Gastroesophageal sphincter (tissue), 3 donors: ENCODE results near the gene RCAN3.

Experiments
- EP300 ChIP-seq: sonication (generic); formaldehyde crosslinking; IDR thresholded peaks from one replicate; pipeline ENCODE4 v1.6.1; 2017; ENCODE audit warnings: antibody characterized with exemption, mild to moderate bottlenecking
- POLR2A ChIP-seq, 2 donors: fragments of 450-650 bp; IDR thresholded peaks; one replicate each; pipeline ENCODE4 v1.6.1; 2017; ENCODE audit warnings: antibody characterized with exemption in 2 of 2, mild to moderate bottlenecking in 2 of 2, moderate library complexity in 1 of 2
- POLR2AphosphoS5 ChIP-seq: sonication (generic); formaldehyde crosslinking; IDR thresholded peaks from one replicate; pipeline ENCODE4 v1.6.1; 2017; ENCODE audit warnings: antibody characterized with exemption
- TF ChIP-seq, protein P1 (sequence below), 4 experiments: fragments of 200-600 bp in 2 of 4; fragments of 450-650 bp in 2 of 4; sonication (generic) in 1 of 4; IDR thresholded peaks; one replicate each; pipeline ENCODE4 v1.5.1; 2017 to 2019; ENCODE audit warnings: antibody characterized with exemption in 4 of 4, mild to moderate bottlenecking in 2 of 4, moderate library complexity in 2 of 4

- TF ChIP-seq POLR2A (IDR thresholded peaks at IDR 0.05) (no peak), POLR2AphosphoS5 (no peak), EP300 (no peak)
- TF ChIP-seq, protein P1, sequence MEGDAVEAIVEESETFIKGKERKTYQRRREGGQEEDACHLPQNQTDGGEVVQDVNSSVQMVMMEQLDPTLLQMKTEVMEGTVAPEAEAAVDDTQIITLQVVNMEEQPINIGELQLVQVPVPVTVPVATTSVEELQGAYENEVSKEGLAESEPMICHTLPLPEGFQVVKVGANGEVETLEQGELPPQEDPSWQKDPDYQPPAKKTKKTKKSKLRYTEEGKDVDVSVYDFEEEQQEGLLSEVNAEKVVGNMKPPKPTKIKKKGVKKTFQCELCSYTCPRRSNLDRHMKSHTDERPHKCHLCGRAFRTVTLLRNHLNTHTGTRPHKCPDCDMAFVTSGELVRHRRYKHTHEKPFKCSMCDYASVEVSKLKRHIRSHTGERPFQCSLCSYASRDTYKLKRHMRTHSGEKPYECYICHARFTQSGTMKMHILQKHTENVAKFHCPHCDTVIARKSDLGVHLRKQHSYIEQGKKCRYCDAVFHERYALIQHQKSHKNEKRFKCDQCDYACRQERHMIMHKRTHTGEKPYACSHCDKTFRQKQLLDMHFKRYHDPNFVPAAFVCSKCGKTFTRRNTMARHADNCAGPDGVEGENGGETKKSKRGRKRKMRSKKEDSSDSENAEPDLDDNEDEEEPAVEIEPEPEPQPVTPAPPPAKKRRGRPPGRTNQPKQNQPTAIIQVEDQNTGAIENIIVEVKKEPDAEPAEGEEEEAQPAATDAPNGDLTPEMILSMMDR (IDR thresholded peaks at IDR 0.05), result no peak
These were observed 86.6 kb downstream of the RCAN3 start for GRCh38 chr1:24589200-24589599.
